Measurements from ENCODE around the gene FBXO30.

FBXO30 gene

GRCh38 chr6:145749632-145750031, 65.0 kb downstream of the FBXO30 start:
- no peak for DNase-seq

- no peak for DNase-seq
These were observed 68.7 kb downstream of the FBXO30 start for GRCh38 chr6:145745861-145746260.

- DNase-seq: no peak
These were observed 70.0 kb downstream of the FBXO30 start for GRCh38 chr6:145744619-145745018.
